Osteoblast (primary cell): ENCODE measurements around the gene RASD1. TPM values are rescaled to one million over a fixed set of nuclear protein-coding genes. Genes with fewer than 3 reads are reported as not detected.

ENCODE experiments used
- DNase-seq: peaks from one replicate; pipeline ENCODE4 v3.0.0; 2011; ENCODE audit warnings: low spot score, mixed read lengths; ENCODE audit not compliant: insufficient read length; ENCODE audit errors: missing footprints
- H2AFZ ChIP-seq: 2 replicates; pipeline ENCODE4 v1.6.0; 2011; ENCODE audit warnings: mild to moderate bottlenecking, low read length
- H3K27ac ChIP-seq: 2 replicates; pipeline ENCODE4 v1.5.1; 2011; ENCODE audit warnings: mild to moderate bottlenecking, low read depth, low read length, moderate library complexity
- H3K27me3 ChIP-seq: 2 replicates; pipeline ENCODE4 v1.6.0; 2012; ENCODE audit warnings: mild to moderate bottlenecking, control low read depth, inconsistent platforms, low read length, moderate library complexity; ENCODE audit not compliant: insufficient read depth
- H3K36me3 ChIP-seq: 2 replicates; pipeline ENCODE4 v1.5.1; 2011; ENCODE audit warnings: mild to moderate bottlenecking, low read length, control low read depth, moderate library complexity; ENCODE audit not compliant: insufficient read depth
- H3K4me1 ChIP-seq: 2 replicates; pipeline ENCODE4 v1.5.1; 2011; ENCODE audit warnings: mild to moderate bottlenecking, low read length, control low read depth, moderate library complexity; ENCODE audit not compliant: insufficient read depth
- H3K4me2 ChIP-seq: 2 replicates; pipeline ENCODE4 v1.6.0; 2011; ENCODE audit warnings: mild to moderate bottlenecking, low read length; ENCODE audit not compliant: insufficient read depth
- H3K4me3 ChIP-seq: fragments of 200-600 bp; sonication (generic); 3 replicates; pipeline ENCODE4 v1.5.1; 2012; ENCODE audit warnings: mild to moderate bottlenecking, low read length, inconsistent platforms; ENCODE audit not compliant: insufficient read depth
- H3K79me2 ChIP-seq: 2 replicates; pipeline ENCODE4 v1.6.0; 2012; ENCODE audit warnings: mild to moderate bottlenecking, low read length, control low read depth, inconsistent platforms; ENCODE audit not compliant: insufficient read depth
- H3K9me3 ChIP-seq: 2 replicates; pipeline ENCODE4 v1.5.1; 2011; ENCODE audit warnings: low read depth, low read length, control low read depth
- H4K20me1 ChIP-seq: 2 replicates; pipeline ENCODE4 v1.6.0; 2012; ENCODE audit warnings: mild to moderate bottlenecking, low read length, control low read depth; ENCODE audit not compliant: insufficient read depth
- CTCF ChIP-seq: IDR thresholded peaks from 2 replicates; pipeline ENCODE4 v1.5.1; 2011; ENCODE audit warnings: mild to moderate bottlenecking, low read depth, low read length, moderate library complexity; ENCODE audit errors: extremely low read depth
- total RNA-seq: library from RNA; depleted of rRNA; stranded (reverse); fragments of >200 nt; gene quantifications from 2 replicates; pipeline ENCODE4 v1.2.3, GENCODE V29; 2012

The RASD1 gene
- total RNA-seq, 1 donor: 13.8 TPM

GRCh38 chr17:17506181-17506741 is 10.1 kb upstream of the RASD1 start:
- Histone ChIP-seq H3K9me3 (no peaks in the 10 kb centered on the region), H3K4me1 (peaks cover under 1% of the 10 kb centered on the region), H2AFZ (no peak overlapping the region), H3K4me3 (no peak overlapping the region), H3K36me3 (no peaks in the 10 kb centered on the region), H3K79me2 (no peaks in the 10 kb centered on the region), H3K4me2 (no peak overlapping the region), H3K27me3 (no peaks in the 10 kb centered on the region), H4K20me1 (no peaks in the 10 kb centered on the region), H3K27ac (no peak overlapping the region)
- no peak for TF ChIP-seq CTCF
- DNase-seq: peak; percentile 75

GRCh38 chr17:17505610-17506171 is 9.5 kb upstream of the RASD1 start:
- Histone ChIP-seq H3K4me3 (no peak overlapping the region), H3K27me3 (peaks cover 3% of the 10 kb centered on the region), H3K79me2 (no peaks in the 10 kb centered on the region), H3K4me1 (no peaks in the 10 kb centered on the region), H2AFZ (no peak overlapping the region), H3K9me3 (no peaks in the 10 kb centered on the region), H3K27ac (no peak overlapping the region), H3K4me2 (no peak overlapping the region), H3K36me3 (no peaks in the 10 kb centered on the region), H4K20me1 (no peaks in the 10 kb centered on the region)
- DNase-seq: no peak
- no peak for TF ChIP-seq CTCF

- H3K27ac ChIP-seq: no peak overlapping the region
- no peak for DNase-seq
- peaks cover 3% of the 10 kb centered on the region for H3K27me3 ChIP-seq
- no peak overlapping the region for H2AFZ ChIP-seq
- no peaks in the 10 kb centered on the region for H3K79me2 ChIP-seq
- H4K20me1 ChIP-seq: no peaks in the 10 kb centered on the region
- no peaks in the 10 kb centered on the region for H3K4me1 ChIP-seq
- TF ChIP-seq CTCF: no peak
- no peak overlapping the region for H3K4me2 ChIP-seq
- H3K4me3 ChIP-seq: no peak overlapping the region
- no peaks in the 10 kb centered on the region for H3K36me3 ChIP-seq
- H3K9me3 ChIP-seq: no peaks in the 10 kb centered on the region
Measured at GRCh38 chr17:17505151-17505550, 9.0 kb upstream of the RASD1 start.

- no peaks in the 10 kb centered on the region for H3K9me3 ChIP-seq
- no peak for TF ChIP-seq CTCF
Measured at GRCh38 chr17:17504341-17505140, 8.3 kb upstream of the RASD1 start.

More at GRCh38 chr17:17504341-17505140, 8.3 kb upstream of the RASD1 start:
- no peak overlapping the region for H2AFZ ChIP-seq
- peak; percentile 85 for DNase-seq
- no peaks in the 10 kb centered on the region for H3K4me1 ChIP-seq
- no peaks in the 10 kb centered on the region for H3K79me2 ChIP-seq
- H4K20me1 ChIP-seq: no peaks in the 10 kb centered on the region
- H3K36me3 ChIP-seq: no peaks in the 10 kb centered on the region
- H3K27me3 ChIP-seq: peaks cover 3% of the 10 kb centered on the region
- no peak overlapping the region for H3K27ac ChIP-seq
- no peak overlapping the region for H3K4me2 ChIP-seq
- no peak overlapping the region for H3K4me3 ChIP-seq
